Brain microvascular endothelial cell (primary cell): Measurements from ENCODE around the gene DMWD.

Experiments
- DNase-seq: peaks from one replicate; pipeline ENCODE4 v3.0.0-alpha.2; 2020
- H3K27ac ChIP-seq: fragments of 250-450 bp; sonication (Bioruptor Pico); 2 replicates; pipeline ENCODE4 v1.5.1; 2020; ENCODE audit warnings: mild to moderate bottlenecking, moderate library complexity
- H3K27me3 ChIP-seq: fragments of 250-450 bp; sonication (Bioruptor Pico); replicated peaks from 2 replicates; pipeline ENCODE4 v1.5.1; 2020; ENCODE audit warnings: mild to moderate bottlenecking
- H3K36me3 ChIP-seq: fragments of 250-450 bp; sonication (Bioruptor Pico); replicated peaks from 2 replicates; pipeline ENCODE4 v1.5.1; 2020; ENCODE audit warnings: mild to moderate bottlenecking
- H3K4me3 ChIP-seq: 2 replicates; pipeline ENCODE4 v1.5.1; 2011; ENCODE audit warnings: low read depth, mild to moderate bottlenecking, control low read depth, low read length, moderate library complexity
- CTCF ChIP-seq: IDR thresholded peaks from 2 replicates; pipeline ENCODE4 v1.5.1; 2011; ENCODE audit warnings: low read depth, mild to moderate bottlenecking, moderate library complexity, low read length, control low read depth, inconsistent platforms; ENCODE audit errors: missing control alignments
- in situ Hi-C: cut with HindIII; loops from 2 replicates; pipeline ENCODE4 v1.10.0; 2017; ENCODE audit warnings: low sequenced_read_pairs, low pct_ligation_motif_present

Gene DMWD

GRCh38 chr19:45765702-45766295 is 26.8 kb downstream of the DMWD start:
- TF ChIP-seq CTCF, result no peak
- in situ Hi-C loops, result no loop called here
- Histone ChIP-seq H3K4me3 (no peak overlapping the region), H3K36me3 (no peaks in the 10 kb centered on the region), H3K27ac (no peak overlapping the region), H3K27me3 (no peaks in the 10 kb centered on the region)
- no peak for DNase-seq

- no peak overlapping the region for H3K27ac ChIP-seq
- DNase-seq, result no peak
- in situ Hi-C loops, result no loop called here
- no peaks in the 10 kb centered on the region for H3K27me3 ChIP-seq
- TF ChIP-seq CTCF, result no peak
- H3K36me3 ChIP-seq, result no peaks in the 10 kb centered on the region
- no peak overlapping the region for H3K4me3 ChIP-seq
These were observed 27.5 kb downstream of the DMWD start for GRCh38 chr19:45764945-45765701.

GRCh38 chr19:45764475-45764874 is 28.2 kb downstream of the DMWD start:
- no peak overlapping the region for H3K4me3 ChIP-seq
- TF ChIP-seq CTCF, result no peak
- no peak for DNase-seq
- no peaks in the 10 kb centered on the region for H3K36me3 ChIP-seq
- no peak overlapping the region for H3K27ac ChIP-seq
- in situ Hi-C loops, result no loop called here
- H3K27me3 ChIP-seq, result no peaks in the 10 kb centered on the region

- no peak for DNase-seq
- in situ Hi-C loops, result no loop called here
- H3K4me3 ChIP-seq, result no peak overlapping the region
- H3K27me3 ChIP-seq, result no peaks in the 10 kb centered on the region
- H3K27ac ChIP-seq, result no peak overlapping the region
- H3K36me3 ChIP-seq, result no peaks in the 10 kb centered on the region
- TF ChIP-seq CTCF, result no peak
These were observed 28.9 kb downstream of the DMWD start for GRCh38 chr19:45763691-45764294.

- Histone ChIP-seq H3K4me3 (no peak overlapping the region), H3K36me3 (no peaks in the 10 kb centered on the region), H3K27me3 (no peaks in the 10 kb centered on the region), H3K27ac (no peak overlapping the region)
- in situ Hi-C loops, result no loop called here
- no peak for DNase-seq
- TF ChIP-seq CTCF, result no peak
These were observed 29.6 kb downstream of the DMWD start for GRCh38 chr19:45762870-45763631.
